NCI-H2029 (cell line): ENCODE measurements around the gene NEK9.

ENCODE experiments used
- DNase-seq: peaks from one replicate; lab custom pipeline; 2025; lab: John Stamatoyannopoulos, UW

Gene NEK9

DNA sequence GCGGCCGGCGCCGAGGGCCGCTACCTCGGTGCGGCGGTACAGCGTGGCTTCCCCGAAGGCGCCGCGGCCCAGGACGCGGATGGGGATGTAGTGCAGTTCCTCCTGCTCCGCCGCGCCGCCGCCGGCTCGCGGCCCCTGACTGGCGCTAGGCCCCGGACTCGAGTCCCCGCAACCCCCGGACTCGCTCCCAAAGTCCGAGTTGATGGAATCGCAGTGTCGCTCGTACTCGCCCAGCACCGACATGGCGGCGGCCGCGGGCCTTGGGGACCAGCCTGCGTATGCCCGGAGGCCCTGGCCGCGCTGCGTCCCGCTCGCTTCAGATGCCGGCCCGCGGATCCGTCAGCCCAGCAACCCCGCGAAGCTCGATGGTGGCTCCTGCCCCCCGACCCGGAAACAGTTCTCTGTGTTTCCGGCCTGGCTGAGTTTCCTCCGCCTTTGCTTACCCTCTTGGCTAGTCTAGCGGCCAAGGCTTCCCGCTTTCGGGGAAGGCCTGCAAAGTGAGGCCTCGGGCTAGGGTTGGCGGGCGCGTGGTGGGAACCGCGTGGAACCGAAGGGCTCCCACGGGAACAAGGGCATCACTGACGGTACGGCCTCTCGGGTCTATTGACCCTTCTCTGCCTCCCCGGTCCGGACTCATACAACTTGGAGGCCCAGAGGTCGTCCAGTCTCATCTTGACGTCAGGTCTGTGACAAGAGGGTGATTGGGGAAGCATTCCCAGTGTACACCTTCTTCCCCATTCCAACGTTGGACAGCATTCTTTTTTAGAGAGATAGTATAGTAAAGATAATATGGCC is at the start of gene NEK9:
Gene NEK9, minus strand, starts transcription at position 370 of the 795 bp plus-strand sequence. Its CDS starts 127 bp downstream, at position 243.
- peak; percentile 51 for DNase-seq

DNA sequence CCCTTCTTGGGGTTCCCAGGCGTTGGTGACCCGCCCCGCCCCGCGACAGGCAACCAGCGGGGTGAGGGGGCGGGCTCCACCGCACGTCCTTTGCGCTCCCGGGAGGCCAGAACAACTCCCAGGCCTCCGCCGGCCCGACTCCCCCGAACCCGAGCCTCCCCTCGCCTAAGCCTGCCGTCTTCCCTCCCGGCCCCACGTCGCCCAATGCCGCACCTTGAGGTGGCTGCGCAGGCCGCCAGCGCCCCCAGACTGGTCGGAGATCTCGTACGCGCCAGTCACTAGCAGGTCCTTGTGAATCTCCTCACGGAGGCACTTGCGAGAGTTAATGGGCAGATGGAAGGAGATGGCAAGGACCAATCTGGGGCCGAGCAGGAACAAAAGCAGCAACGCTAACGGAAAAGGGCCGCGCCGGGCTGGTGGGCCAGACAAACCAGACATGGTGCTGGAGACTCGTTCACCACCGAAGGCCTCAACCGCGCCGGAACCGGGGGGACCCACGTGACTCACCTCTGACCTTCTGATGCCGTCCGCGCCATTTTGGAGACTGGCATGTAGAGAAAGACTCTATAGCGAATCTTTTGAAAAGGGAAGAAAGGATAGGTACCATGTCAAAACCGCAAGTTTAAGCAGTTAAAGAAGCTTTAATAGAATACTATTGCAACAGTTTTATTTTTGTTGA is 49.4 kb upstream of the NEK9 start, which contains the start of gene TMED10:
Gene TMED10, minus strand, starts transcription at position 471 of the 679 bp plus-strand sequence. Its CDS starts 33 bp downstream, at position 438.
- peak; percentile 74 for DNase-seq

DNA sequence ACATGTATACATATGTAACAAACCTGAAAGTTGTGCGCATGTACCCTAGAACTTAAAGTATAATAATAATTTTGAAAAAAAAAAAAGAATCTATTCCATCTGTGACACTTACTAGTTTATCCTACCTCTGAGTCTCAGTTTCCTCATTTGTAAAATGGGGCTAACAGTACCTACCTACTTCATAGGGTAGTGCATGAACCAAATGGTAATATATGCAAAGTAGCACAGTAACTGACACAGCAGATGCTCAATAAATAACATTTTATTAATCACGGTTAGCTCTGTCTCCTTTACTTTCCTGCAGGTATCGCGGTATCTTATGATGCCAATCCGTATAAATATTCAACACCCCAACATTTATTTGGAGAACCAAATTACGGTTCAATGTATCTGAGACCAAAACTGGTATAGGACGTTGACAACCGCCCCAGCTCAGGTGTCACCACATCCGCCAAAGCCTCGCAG is 48.9 kb upstream of the NEK9 start:
- no peak for DNase-seq

DNA sequence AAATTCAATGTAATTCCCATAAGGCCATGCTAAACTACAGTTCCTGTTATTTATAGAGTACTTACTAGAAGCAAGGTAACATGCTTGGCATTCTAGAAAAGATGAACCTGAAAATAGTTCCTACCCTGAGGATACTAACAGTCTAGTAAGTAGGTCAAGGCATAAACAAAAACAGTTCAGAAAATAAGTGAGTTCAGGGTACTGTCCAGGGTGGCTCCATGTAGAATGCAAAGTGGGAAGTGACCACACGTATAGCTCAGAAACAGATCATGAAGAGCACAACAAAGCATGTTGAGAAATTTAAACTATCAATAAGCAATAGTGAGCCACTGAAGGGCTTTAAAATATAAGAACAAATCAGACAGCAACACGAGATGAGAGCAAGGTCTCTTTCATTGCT is 47.2 kb upstream of the NEK9 start:
- DNase-seq: no peak

DNA sequence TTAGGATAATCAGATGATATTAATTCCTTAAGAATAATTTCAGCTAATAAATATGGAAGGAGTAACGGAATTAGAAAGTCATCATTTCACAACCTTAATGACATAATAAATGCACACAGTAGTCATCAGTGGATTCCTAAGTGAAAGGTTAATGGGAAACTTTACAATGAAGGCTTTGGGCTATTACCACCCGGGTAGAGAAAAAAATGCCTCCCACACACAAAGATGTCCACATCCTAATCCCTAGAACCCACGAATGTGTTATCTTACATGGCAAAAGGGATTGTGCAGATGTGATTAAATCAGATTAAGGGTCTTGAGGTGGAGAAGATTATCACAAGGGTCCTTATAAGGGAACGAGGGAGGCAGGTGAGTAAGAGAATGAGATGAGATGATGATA is 43.9 kb upstream of the NEK9 start:
- DNase-seq: no peak

DNA sequence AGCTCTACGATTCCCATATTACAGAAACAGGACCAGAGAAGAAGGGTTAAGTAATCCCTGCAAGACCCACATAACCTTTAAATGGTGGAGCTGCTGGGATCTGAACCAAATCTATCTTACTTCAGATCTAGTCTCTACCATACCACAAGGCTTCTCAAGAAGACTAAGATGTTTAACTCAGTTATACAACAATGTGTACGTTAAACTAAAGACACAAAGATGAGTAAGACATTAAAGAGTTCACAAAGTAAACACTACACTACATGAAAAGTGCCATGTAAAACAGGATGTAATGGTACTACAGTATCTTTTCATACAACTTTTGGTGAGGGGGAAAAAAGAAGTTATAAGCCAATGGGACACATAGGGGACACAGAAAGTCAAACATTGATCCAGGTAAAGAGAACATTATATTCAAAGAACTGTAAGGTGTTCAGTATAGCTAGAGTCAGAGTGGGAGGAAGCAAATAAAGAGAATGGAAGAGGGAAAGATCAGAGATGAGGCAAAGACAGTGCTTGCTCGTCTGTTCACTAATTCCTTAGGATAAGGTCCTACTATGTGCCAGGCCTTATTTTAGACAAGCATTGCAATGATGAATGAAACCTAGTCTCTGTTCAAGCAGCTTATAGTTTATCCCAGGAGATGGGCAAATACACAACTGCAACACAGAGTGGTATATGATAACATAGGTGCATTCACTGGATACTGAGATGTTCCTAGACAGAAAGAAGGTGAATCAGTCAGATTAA is 41.9 kb upstream of the NEK9 start:
- DNase-seq: no peak

DNA sequence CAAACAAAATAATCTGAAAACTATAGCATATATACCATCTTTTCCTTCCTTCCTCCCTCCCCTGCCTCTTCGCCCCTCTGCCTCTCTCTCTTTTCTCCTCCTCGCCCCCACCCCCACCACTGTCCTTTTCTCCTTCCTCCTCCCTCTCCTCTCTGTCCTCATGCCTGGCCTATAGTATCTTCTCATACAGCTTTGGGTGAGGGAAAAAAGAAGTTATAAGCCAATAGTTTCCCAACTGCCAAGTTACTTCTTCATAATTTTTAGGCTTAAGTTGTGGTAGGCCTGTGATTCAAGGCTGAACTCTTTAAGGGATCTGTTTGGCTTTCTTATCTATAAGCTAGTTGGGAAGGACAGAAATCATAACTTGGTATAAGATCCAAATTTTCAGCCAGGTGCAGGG is 40.5 kb upstream of the NEK9 start:
- DNase-seq: no peak

DNA sequence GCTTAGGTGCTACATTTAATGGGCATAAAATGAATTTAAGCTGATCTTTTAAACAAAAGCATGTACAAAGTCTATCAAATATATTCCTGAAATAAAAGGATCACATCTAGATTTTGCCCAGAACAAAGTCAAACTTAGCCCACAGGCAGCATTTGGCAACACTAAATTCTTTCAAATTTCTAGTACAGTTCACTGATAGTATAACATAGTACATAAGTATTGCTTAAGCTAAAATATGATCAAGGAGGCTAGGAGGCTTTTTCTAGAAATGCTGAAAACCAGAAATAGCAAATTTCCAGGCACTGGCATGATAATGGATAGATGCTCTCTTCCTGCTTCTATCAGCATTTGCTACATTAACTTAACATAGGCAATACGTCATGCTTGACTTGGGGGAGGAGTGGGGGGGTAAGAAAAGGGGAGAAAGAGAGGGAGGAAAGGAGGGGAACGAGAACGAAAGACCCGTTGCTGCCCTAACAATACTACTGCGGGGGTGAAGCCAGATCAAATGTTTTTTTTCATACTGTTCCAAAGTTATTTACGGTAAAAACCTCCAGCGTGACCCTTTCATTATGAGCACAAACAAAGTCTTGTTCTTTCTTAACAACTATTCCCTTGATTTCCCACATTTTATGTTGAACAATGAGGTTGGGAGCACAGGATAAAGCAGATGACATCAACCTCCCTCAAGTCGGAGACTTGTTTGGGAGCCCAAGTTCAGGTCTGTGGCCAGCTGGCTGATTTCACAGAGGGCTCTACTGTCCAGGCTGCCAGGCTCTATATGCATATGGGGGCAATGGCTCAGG is 38.9 kb upstream of the NEK9 start:
- DNase-seq: no peak

DNA sequence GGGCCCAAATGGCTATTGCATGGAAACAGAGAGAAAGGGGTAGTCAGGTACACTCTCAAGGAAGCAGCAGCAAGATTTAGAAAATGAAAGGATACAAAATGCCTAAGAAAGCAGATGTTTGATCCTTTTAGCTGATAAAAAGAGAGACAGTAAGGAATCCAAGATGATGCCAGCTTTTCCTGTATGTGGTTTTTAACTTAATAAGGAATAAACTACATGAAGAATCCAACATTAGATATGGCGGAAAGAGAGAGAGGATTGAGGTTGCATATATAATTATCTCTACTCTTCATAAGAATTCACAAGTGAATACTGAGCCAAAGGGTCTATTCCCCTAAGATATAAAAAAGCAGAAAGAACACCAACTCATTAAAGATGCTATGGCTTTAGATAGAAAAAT is 38.0 kb upstream of the NEK9 start:
- DNase-seq: no peak

DNA sequence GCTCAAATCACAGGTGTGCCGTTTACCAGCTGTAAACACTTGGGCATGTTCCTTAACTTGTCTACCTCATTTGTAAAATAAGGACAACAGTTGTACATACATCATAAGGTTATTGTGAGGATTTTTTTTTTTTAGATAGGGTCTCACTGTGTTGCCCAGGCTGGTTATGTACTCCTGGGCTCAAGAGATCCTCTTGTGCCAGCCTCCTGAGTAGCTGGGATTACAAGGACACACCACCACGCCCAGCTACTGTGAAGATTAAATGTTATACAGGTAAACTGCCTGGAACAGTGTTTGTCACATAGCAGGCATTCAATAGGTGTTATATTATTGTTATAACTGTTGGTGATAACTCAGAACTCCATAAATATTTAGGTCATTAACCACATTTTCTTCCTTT is 36.8 kb upstream of the NEK9 start:
- no peak for DNase-seq

DNA sequence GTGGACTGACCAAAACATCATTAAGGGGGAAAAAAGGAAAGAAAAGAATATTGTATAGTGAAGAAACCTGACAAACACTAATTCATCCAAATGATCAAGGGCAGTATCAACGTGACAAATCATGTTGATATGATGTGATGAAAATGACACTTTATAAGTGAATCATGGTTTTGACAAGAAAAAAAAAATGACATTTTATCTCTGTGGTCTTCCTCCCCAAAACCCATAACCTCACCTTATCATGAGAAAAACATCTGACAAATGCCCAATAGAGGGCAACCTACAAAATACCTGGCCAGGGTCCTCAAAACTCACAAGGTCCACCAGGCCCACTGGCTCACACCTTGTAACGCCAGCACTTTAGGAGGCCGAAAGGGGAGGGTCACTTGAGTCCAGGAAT is 35.8 kb upstream of the NEK9 start:
- no peak for DNase-seq

DNA sequence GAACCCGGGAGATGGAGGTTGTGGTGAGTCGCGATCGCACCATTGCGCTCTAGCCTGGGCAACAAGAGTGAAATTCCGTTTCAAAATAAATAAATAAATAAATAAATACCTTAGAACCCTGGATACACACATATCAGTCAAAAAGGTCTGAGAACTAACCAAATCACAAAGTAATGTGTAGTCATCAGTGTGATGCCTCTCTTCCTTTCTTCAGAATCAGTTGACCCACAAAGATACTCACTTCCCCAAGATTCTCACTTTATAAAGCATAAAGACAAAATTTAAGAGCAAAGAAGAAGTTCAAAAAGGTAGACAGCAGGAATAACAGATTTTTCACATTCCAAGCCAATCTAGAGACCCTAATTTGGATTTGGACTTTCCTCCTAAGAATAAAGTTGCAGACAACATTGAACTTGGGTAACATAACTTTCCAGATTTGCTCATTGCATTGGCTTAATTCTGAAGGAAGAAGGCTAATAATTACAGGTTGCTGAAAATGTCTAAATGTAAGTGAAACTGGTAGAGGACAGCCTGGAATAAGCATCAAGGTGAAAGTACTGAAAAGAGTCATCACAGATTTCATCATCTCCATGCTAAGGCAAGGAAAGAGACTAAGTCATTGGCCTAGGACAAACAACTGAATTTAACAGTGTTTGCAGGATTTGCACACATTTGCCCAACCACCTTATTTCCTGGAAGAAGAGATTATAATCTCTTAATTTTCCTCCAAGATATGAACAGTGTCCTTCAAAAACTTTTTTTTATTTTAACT is 32.2 kb upstream of the NEK9 start:
- no peak for DNase-seq

DNA sequence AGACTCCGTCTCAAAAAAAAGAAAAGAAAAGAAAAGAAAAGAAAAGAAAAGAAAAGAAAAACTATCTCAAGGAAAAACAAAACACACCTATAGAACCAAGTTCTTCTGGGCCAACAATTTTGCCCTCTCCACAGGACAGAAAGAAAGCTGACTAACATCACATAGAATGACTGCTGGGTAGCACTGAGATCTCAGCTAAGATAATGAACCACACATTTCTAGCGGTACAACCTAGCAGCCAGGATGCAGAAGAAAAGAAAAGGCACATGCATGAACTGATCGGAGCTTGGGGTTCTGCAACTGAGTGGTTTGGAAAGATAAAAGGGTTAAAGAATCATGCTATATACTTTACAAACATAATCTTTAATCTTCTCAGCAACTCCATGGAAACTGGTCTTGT is 30.1 kb upstream of the NEK9 start:
- DNase-seq: no peak

DNA sequence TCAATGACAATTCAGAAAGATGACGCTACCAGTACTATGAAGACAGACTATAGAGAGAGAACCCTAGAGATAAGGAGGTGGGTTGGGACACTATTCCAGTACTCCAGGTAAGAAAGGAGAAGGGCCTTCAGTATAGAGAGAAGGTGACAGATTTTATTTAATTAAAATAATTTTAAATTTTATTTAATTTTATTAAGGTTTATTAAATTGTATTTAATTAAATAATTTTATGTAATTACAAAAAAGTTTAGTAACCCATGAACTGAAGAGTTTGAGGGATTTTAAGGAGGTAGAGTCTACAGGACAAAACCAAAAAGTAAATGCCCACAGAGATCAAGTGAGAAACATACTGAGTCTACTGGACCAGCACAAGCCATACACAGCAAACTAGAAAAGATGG is 29.3 kb upstream of the NEK9 start:
- DNase-seq: no peak

DNA sequence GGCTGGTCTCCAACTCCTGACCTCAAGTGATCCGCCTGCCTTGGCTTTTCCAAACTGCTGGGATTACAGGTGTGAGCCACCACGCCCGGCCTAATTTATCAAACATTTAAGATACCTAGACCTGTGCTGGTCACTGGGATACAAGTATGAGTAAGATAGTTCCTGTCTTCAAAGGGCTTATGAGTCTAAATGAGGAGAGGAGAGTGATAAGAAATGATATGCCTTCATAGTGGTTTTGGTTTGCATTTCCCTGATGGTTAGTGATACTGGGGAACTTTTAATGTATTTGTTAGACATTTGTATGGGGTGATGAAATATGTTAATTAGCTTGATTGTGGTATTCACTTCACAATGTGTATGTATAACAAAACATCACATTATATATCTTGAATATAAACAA is 28.3 kb upstream of the NEK9 start:
- no peak for DNase-seq

DNA sequence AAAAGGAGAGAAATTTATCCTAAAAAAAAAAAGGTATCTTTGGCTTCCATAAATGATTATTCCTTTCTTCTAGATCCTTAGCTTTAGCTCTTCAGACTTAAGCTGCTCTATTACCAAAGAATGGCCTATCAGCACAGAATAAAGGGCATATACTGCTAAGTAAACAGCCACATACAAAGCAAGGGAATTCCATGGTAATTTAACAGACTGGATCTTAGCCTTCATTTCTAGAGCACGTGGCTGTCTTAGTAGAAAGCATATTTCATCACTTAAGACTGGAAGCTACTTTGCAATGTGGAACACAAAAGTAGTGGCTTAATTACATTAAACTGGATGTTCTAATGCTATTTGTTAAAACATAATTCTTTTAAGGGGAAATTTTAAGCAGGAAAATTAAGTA is 26.4 kb upstream of the NEK9 start:
- DNase-seq: no peak

DNA sequence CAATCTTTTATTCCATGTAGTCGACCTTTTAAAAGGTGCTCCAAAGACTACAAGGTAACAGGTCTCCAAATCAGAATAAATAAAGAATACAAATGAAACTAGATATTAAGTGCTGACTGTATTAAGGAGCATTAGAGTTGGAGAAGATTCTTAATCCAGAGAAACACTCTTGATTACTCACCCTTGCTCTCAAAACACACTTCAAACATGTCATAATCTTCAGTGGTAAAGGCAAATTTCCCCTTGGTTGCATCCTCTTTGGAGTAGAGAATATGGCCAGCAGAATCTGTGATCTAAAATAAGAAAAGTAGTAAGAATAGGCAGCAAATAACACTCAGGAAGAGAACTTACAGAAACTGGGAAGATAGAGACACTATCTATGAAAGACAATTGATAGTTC is 25.0 kb upstream of the NEK9 start:
- no peak for DNase-seq

DNA sequence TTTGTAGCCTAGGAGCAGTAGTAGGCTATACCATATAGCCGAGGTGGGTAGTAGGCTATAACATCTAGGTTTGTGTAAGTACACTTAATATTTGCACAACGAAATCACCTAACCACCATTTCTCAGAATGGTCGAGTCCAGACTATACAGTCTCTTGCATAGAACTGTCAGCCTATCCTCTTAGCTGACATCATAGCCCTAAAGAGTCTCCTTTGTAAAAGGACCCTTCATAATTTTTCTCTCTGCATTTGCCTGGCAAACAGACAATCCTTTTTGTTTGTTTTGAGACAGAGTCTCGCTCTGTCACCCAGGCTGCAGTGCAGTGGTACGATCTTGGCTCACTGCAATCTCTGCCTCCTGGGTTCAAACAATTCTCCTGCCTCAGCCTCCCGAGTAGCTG is 23.8 kb upstream of the NEK9 start:
- DNase-seq: peak; percentile 72

DNA sequence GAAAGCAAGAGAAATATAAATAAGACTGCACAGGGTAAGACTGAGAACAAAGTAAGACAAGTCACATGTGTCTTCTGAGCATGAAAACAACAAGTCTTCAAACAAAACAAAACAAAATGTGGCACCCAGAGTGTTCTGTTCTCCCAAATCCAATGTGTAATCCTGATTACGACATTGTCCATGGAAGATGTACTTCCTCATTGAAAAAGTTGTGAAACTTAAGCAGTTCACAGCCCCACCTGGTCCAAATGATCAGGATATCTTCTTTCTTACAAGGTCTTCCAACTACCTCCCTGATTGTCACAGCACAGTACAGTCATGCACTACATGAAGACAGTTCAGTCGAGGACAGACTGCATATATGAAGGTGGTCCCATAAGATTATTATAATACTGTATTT is 23.3 kb upstream of the NEK9 start:
- DNase-seq: no peak

DNA sequence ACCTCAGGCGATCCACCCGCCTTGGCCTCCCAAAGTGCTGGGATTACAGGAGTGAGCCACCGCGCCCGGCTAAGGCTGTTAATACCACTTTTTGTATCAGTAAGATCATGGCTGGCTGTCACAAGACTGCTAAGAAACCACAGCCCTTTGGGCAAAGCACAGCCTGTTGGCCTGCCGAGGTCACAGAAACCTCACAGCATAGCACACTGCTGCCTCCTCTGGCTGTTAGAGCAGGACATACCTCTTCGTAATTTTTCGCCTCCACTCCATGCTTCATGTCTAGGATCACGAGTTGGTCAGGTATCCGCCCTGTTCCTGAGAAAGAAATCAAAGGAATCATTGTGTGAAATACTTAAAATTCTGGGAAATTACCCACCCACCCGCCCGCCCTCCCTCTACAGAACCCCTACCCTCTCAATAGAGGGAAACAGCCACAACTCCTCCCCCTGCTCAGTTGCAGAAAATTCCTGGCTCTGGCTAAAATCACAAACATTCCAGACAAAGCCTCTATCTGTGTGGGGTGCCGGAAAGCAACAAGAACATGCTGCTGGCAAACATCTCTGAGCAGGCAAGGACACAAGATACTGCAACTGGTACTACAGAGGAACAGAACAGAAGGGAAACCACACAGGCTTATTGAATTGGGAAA is 20.7 kb upstream of the NEK9 start:
- DNase-seq: no peak

DNA sequence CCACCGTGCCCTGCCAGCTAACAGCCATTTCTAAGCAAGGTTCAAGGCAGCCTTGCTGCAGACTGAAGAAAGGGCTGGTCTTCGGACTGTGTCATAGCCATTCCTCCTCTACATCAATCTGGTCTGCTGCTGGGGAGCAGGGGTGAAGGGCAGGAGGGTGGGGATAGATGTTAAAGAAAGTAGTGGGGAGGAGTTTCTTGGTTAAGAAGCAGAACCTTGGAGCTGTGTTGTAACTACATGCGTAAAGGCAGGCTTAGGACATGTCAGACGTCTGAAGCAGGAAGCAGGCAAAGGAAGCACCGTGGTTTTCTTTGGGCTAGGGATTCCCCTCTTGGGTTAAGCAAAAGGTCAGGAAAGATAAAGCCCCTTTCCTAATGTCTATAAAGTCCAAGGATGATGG is 18.1 kb upstream of the NEK9 start:
- no peak for DNase-seq
